ENCODE measurements around the gene HPCAL1. TPM values are rescaled to one million over a fixed set of nuclear protein-coding genes. Genes with fewer than 3 reads are reported as not detected.

HPCAL1 gene
- total RNA-seq, 1 donor from 2014 or later = 17.3 TPM

- Mint-ChIP-seq H3K27me3 (ENCODE audit: low read depth) (no peaks in the 10 kb centered on the region), H3K36me3 (ENCODE audit: low read depth) (no peaks in the 10 kb centered on the region), H3K4me1 (peaks cover 26% of the 10 kb centered on the region), H3K27ac (ENCODE audit: unreplicated experiment) (peak overlapping the region; percentile 19), H3K9me3 (no peaks in the 10 kb centered on the region), H3K4me3 (no peak overlapping the region)
- TF ChIP-seq CTCF (conservative IDR thresholded peaks at IDR 0.05) = no peak
- no peak for DNase-seq (ENCODE audit: low read depth, low spot score)
Observed at GRCh38 chr2:10283106-10284062, 19.3 kb upstream of the HPCAL1 start.

- peaks cover 18% of the 10 kb centered on the region for H3K4me1 Mint-ChIP-seq
- no peaks in the 10 kb centered on the region for H3K9me3 Mint-ChIP-seq
- no peaks in the 10 kb centered on the region for H3K36me3 Mint-ChIP-seq (ENCODE audit: low read depth)
- H3K27me3 Mint-ChIP-seq (ENCODE audit: low read depth) = no peaks in the 10 kb centered on the region
- no peak overlapping the region for H3K27ac Mint-ChIP-seq (ENCODE audit: unreplicated experiment)
- no peak for TF ChIP-seq CTCF (conservative IDR thresholded peaks at IDR 0.05)
- no peak overlapping the region for H3K4me3 Mint-ChIP-seq
- no peak for DNase-seq (ENCODE audit: low read depth, low spot score)
Observed at GRCh38 chr2:10284108-10284870, 18.4 kb upstream of the HPCAL1 start.

- H3K27ac Mint-ChIP-seq (ENCODE audit: unreplicated experiment) = peak overlapping the region; percentile 68
- no peak for TF ChIP-seq CTCF (conservative IDR thresholded peaks at IDR 0.05)
- DNase-seq (ENCODE audit: low read depth, low spot score) = no peak
- no peaks in the 10 kb centered on the region for H3K36me3 Mint-ChIP-seq (ENCODE audit: low read depth)
- no peaks in the 10 kb centered on the region for H3K27me3 Mint-ChIP-seq (ENCODE audit: low read depth)
- H3K4me3 Mint-ChIP-seq = no peak overlapping the region
- H3K9me3 Mint-ChIP-seq = no peaks in the 10 kb centered on the region
- peaks cover 18% of the 10 kb centered on the region for H3K4me1 Mint-ChIP-seq
Observed at GRCh38 chr2:10285191-10285555, 17.5 kb upstream of the HPCAL1 start.

GRCh38 chr2:10285556-10286198 is 17.0 kb upstream of the HPCAL1 start:
- Mint-ChIP-seq H3K36me3 (ENCODE audit: low read depth) (no peaks in the 10 kb centered on the region), H3K27ac (ENCODE audit: unreplicated experiment) (peak overlapping the region; percentile 6), H3K4me3 (no peak overlapping the region), H3K4me1 (peaks cover 18% of the 10 kb centered on the region), H3K27me3 (ENCODE audit: low read depth) (no peaks in the 10 kb centered on the region), H3K9me3 (no peaks in the 10 kb centered on the region)
- TF ChIP-seq CTCF (conservative IDR thresholded peaks at IDR 0.05) = no peak
- no peak for DNase-seq (ENCODE audit: low read depth, low spot score)

GRCh38 chr2:10286216-10287037 is 16.3 kb upstream of the HPCAL1 start:
- DNase-seq (ENCODE audit: low read depth, low spot score) = no peak
- H3K27ac Mint-ChIP-seq (ENCODE audit: unreplicated experiment) = no peak overlapping the region

More at GRCh38 chr2:10286216-10287037, 16.3 kb upstream of the HPCAL1 start:
- Mint-ChIP-seq H3K36me3 (ENCODE audit: low read depth) (no peaks in the 10 kb centered on the region), H3K4me1 (peaks cover 18% of the 10 kb centered on the region), H3K27me3 (ENCODE audit: low read depth) (no peaks in the 10 kb centered on the region), H3K4me3 (no peak overlapping the region), H3K9me3 (no peaks in the 10 kb centered on the region)
- TF ChIP-seq CTCF (conservative IDR thresholded peaks at IDR 0.05) = no peak

Measured in neural crest cell (in vitro differentiated cells).